ENCODE measurements around the gene UCP2. TPM values are rescaled to one million over a fixed set of nuclear protein-coding genes. Genes with fewer than 3 reads are reported as not detected.

Gene UCP2
- total RNA-seq, 1 donor from 2014 or later: 103 TPM

- H3K27ac Mint-ChIP-seq: no peak overlapping the region
- H3K4me3 Mint-ChIP-seq (ENCODE audit: low read depth): no peak overlapping the region
- H3K36me3 Mint-ChIP-seq (ENCODE audit: insufficient read depth): peaks cover 11% of the 10 kb centered on the region
- no peaks in the 10 kb centered on the region for H3K27me3 Mint-ChIP-seq
- DNase-seq (ENCODE audit: low spot score, unreplicated experiment): no peak
- no peak for TF ChIP-seq CTCF (IDR thresholded peaks at IDR 0.05; ENCODE audit: unreplicated experiment)
- peaks cover 20% of the 10 kb centered on the region for H3K4me1 Mint-ChIP-seq (ENCODE audit: low read depth)
- no peaks in the 10 kb centered on the region for H3K9me3 Mint-ChIP-seq (ENCODE audit: low read depth)
Observed at GRCh38 chr11:74009675-74010305, 27.1 kb upstream of the UCP2 start.

GRCh38 chr11:74009230-74009547 is 26.5 kb upstream of the UCP2 start:
- Mint-ChIP-seq H3K27me3 (no peaks in the 10 kb centered on the region), H3K4me1 (ENCODE audit: low read depth) (peaks cover 20% of the 10 kb centered on the region), H3K36me3 (ENCODE audit: insufficient read depth) (peaks cover 11% of the 10 kb centered on the region), H3K4me3 (ENCODE audit: low read depth) (no peak overlapping the region), H3K27ac (no peak overlapping the region), H3K9me3 (ENCODE audit: low read depth) (no peaks in the 10 kb centered on the region)
- no peak for TF ChIP-seq CTCF (IDR thresholded peaks at IDR 0.05; ENCODE audit: unreplicated experiment)
- DNase-seq (ENCODE audit: low spot score, unreplicated experiment): no peak

- Mint-ChIP-seq H3K4me1 (ENCODE audit: low read depth) (peaks cover 20% of the 10 kb centered on the region), H3K27ac (no peak within 1 kb of the TSS), H3K9me3 (ENCODE audit: low read depth) (no peaks in the 10 kb centered on the region), H3K36me3 (ENCODE audit: insufficient read depth) (peaks cover 11% of the 10 kb centered on the region), H3K27me3 (no peaks in the 10 kb centered on the region), H3K4me3 (ENCODE audit: low read depth) (no peak within 1 kb of the TSS)
- TF ChIP-seq CTCF (IDR thresholded peaks at IDR 0.05; ENCODE audit: unreplicated experiment): no peak
- no peak for DNase-seq (ENCODE audit: low spot score, unreplicated experiment)
Observed at GRCh38 chr11:74008373-74009229, 26.0 kb upstream of the UCP2 start, which contains the start of gene UCP3. UCP3 (minus strand) TSS chr11:74009085; CDS start chr11:74007042, 2,043 bp downstream.

- peaks cover 11% of the 10 kb centered on the region for H3K36me3 Mint-ChIP-seq (ENCODE audit: insufficient read depth)
- H3K9me3 Mint-ChIP-seq (ENCODE audit: low read depth): no peaks in the 10 kb centered on the region
- no peaks in the 10 kb centered on the region for H3K27me3 Mint-ChIP-seq
- peaks cover 20% of the 10 kb centered on the region for H3K4me1 Mint-ChIP-seq (ENCODE audit: low read depth)
- no peak for DNase-seq (ENCODE audit: low spot score, unreplicated experiment)
- H3K4me3 Mint-ChIP-seq (ENCODE audit: low read depth): no peak overlapping the region
- H3K27ac Mint-ChIP-seq: no peak overlapping the region
- no peak for TF ChIP-seq CTCF (IDR thresholded peaks at IDR 0.05; ENCODE audit: unreplicated experiment)
Observed at GRCh38 chr11:74007691-74008372, 25.2 kb upstream of the UCP2 start.

GRCh38 chr11:74006743-74007304 is 24.2 kb upstream of the UCP2 start:
- peaks cover 8% of the 10 kb centered on the region for H3K36me3 Mint-ChIP-seq (ENCODE audit: insufficient read depth)
- peak overlapping the region; percentile 10 for H3K27ac Mint-ChIP-seq
- peaks cover 20% of the 10 kb centered on the region for H3K4me1 Mint-ChIP-seq (ENCODE audit: low read depth)
- H3K4me3 Mint-ChIP-seq (ENCODE audit: low read depth): no peak overlapping the region
- DNase-seq (ENCODE audit: low spot score, unreplicated experiment): no peak
- no peaks in the 10 kb centered on the region for H3K9me3 Mint-ChIP-seq (ENCODE audit: low read depth)
- TF ChIP-seq CTCF (IDR thresholded peaks at IDR 0.05; ENCODE audit: unreplicated experiment): no peak
- H3K27me3 Mint-ChIP-seq: no peaks in the 10 kb centered on the region

Measured in progenitor cell of endocrine pancreas (in vitro differentiated cells).